SK-N-SH (cell line): ENCODE data around the gene GLB1L3. TPM values are rescaled to one million over a fixed set of nuclear protein-coding genes. Genes with fewer than 3 reads are reported as not detected.

Source experiments
- CTCF ChIA-PET: fragments of 300-600, 350-600 bp; formaldehyde crosslinking; extraction: SDS; loops from one replicate; lab custom pipeline; 2021; lab: Yijun Ruan, JAX
- POLR2A ChIA-PET: fragments of 350-600 bp; sonication (Branson Sonifier 250); formaldehyde crosslinking; extraction: SDS; loops from one replicate; lab custom pipeline; 2020; ENCODE audit warnings: antibody characterized with exemption, inconsistent platforms; lab: Yijun Ruan, JAX
- DNase-seq: peaks from one replicate; pipeline ENCODE4 v3.0.0; 2012
- H2AFZ ChIP-seq: fragments of 200-600 bp; sonication (generic); 2 replicates; pipeline ENCODE4 v1.8.1; 2016; ENCODE audit warnings: antibody characterized with exemption, mild to moderate bottlenecking, low read depth
- H3F3A ChIP-seq: fragments of 200-600 bp; sonication (generic); replicated peaks from 2 replicates; pipeline ENCODE3; 2016; ENCODE audit warnings: antibody characterized with exemption, mild to moderate bottlenecking; ENCODE audit not compliant: insufficient read depth
- H3K27ac ChIP-seq, 2 experiments: fragments of 200-500 bp in 1 of 2; fragments of 200-600 bp in 1 of 2; sonication (Bioruptor generic) in 1 of 2; sonication (generic), shearing (Covaris generic) in 1 of 2; 2 replicates each; pipeline versions ENCODE4 v1.5.1 to v1.6.1; 2014 to 2016; ENCODE audit warnings: low read depth in 2 of 2, inconsistent platforms in 1 of 2, low read length in 1 of 2, mild to moderate bottlenecking in 1 of 2, mixed read lengths in 1 of 2
- H3K27me3 ChIP-seq: fragments of 200-600 bp; sonication (generic), shearing (Covaris generic); 2 replicates; pipeline ENCODE4 v1.6.1; 2016; ENCODE audit warnings: mixed run types; ENCODE audit not compliant: insufficient read depth
- H3K36me3 ChIP-seq, 2 experiments: fragments of 200-500 bp in 1 of 2; fragments of 200-600 bp in 1 of 2; sonication (Bioruptor generic) in 1 of 2; sonication (generic) in 1 of 2; replicated peaks in 1 of 2; 2 replicates each; pipeline versions ENCODE3 to v1.5.1; 2014 to 2016; ENCODE audit warnings: low read length in 1 of 2, mild to moderate bottlenecking in 1 of 2; ENCODE audit not compliant: insufficient read depth in 2 of 2, control insufficient read depth in 1 of 2
- H3K4me1 ChIP-seq, 2 experiments: fragments of 200-500 bp in 1 of 2; fragments of 200-600 bp in 1 of 2; sonication (Bioruptor generic) in 1 of 2; sonication (generic), shearing (Covaris generic) in 1 of 2; 2 replicates each; pipeline versions ENCODE4 v1.5.1 to v1.6.1; 2014 to 2016; ENCODE audit warnings: low read depth in 1 of 2, low read length in 1 of 2, mixed run types in 1 of 2; ENCODE audit not compliant: insufficient read depth in 2 of 2, control insufficient read depth in 1 of 2
- H3K4me2 ChIP-seq: fragments of 200-600 bp; sonication (generic), shearing (Covaris generic); 2 replicates; pipeline ENCODE4 v1.6.1; 2017; ENCODE audit warnings: mixed run types
- H3K4me3 ChIP-seq, 2 experiments: fragments of 200-500 bp in 1 of 2; fragments of 200-600 bp in 1 of 2; sonication (Bioruptor generic) in 1 of 2; sonication (generic), shearing (Covaris generic) in 1 of 2; 2 replicates each; pipeline versions ENCODE4 v1.5.1 to v1.8.1; 2014 to 2016; ENCODE audit warnings: low read depth in 2 of 2, inconsistent platforms in 1 of 2, low read length in 1 of 2, mild to moderate bottlenecking in 1 of 2, mixed read lengths in 1 of 2, moderate library complexity in 1 of 2
- H3K79me2 ChIP-seq: fragments of 200-600 bp; sonication (generic); 2 replicates; pipeline ENCODE4 v1.8.1; 2017; ENCODE audit warnings: mild to moderate bottlenecking; ENCODE audit not compliant: insufficient read depth
- H3K9ac ChIP-seq: fragments of 200-600 bp; sonication (generic); 2 replicates; pipeline ENCODE4 v1.6.1; 2017; ENCODE audit warnings: mixed run types
- H3K9me2 ChIP-seq: fragments of 200-600 bp; sonication (generic); 2 replicates; pipeline ENCODE4 v1.6.1; 2017; ENCODE audit warnings: mixed run types
- H3K9me3 ChIP-seq: fragments of 200-600 bp; sonication (generic); 2 replicates; pipeline ENCODE4 v1.6.1; 2017; ENCODE audit warnings: mixed run types, mild to moderate bottlenecking, moderate library complexity
- H4K20me1 ChIP-seq: fragments of 200-600 bp; sonication (generic); 2 replicates; pipeline ENCODE4 v1.6.1; 2017; ENCODE audit warnings: mild to moderate bottlenecking, mixed run types; ENCODE audit not compliant: insufficient read depth
- ELF1 ChIP-seq: IDR thresholded peaks from 2 replicates; pipeline ENCODE4 v1.4.0; 2012
- EZH2phosphoT487 ChIP-seq: fragments of 200-600 bp; sonication (generic); IDR thresholded peaks from 2 replicates; pipeline ENCODE4 v1.6.1; 2017; ENCODE audit warnings: low read depth, mixed run types, mild to moderate bottlenecking, antibody characterized with exemption, moderate library complexity, borderline replicate concordance
- FOSL2 ChIP-seq: IDR thresholded peaks from 2 replicates; pipeline ENCODE4 v1.4.0; 2012; ENCODE audit warnings: low read depth, mild to moderate bottlenecking, moderate library complexity, borderline replicate concordance
- FOXJ3 ChIP-seq: sonication (generic); formaldehyde crosslinking; IDR thresholded peaks from 2 replicates; pipeline ENCODE4 v1.5.1; 2020; ENCODE audit warnings: mild to moderate bottlenecking, missing genetic modification reagents
- FOXM1 ChIP-seq: IDR thresholded peaks from 2 replicates; pipeline ENCODE4 v1.4.0; 2012; ENCODE audit warnings: low read depth, mild to moderate bottlenecking
- GABPA ChIP-seq: IDR thresholded peaks from 2 replicates; pipeline ENCODE4 v1.4.0; 2012; ENCODE audit warnings: low read depth, mild to moderate bottlenecking
- IRF3 ChIP-seq: fragments of 150-350 bp; IDR thresholded peaks from 2 replicates; pipeline ENCODE4 v1.6.1; 2016; ENCODE audit warnings: mild to moderate bottlenecking, low read depth, low read length
- MXI1 ChIP-seq: IDR thresholded peaks from 2 replicates; pipeline ENCODE4 v1.6.1; 2012; ENCODE audit warnings: mild to moderate bottlenecking, low read depth, low read length, improper control_type of control experiment
- NFIC ChIP-seq: IDR thresholded peaks from 2 replicates; pipeline ENCODE4 v1.4.0; 2012; ENCODE audit warnings: borderline replicate concordance
- NRF1 ChIP-seq: IDR thresholded peaks from 2 replicates; pipeline ENCODE4 v1.6.1; 2012; ENCODE audit warnings: low read depth, mild to moderate bottlenecking, low read length
- POLR2AphosphoS5 ChIP-seq: IDR thresholded peaks from 2 replicates; pipeline ENCODE4 v1.6.1; 2012; ENCODE audit warnings: low read depth, low read length
- RAD21 ChIP-seq: IDR thresholded peaks from 2 replicates; pipeline ENCODE4 v1.6.1; 2012; ENCODE audit warnings: mild to moderate bottlenecking, low read length
- RCOR1 ChIP-seq: fragments of 150-350 bp; IDR thresholded peaks from 2 replicates; pipeline ENCODE4 v1.6.1; 2017; ENCODE audit warnings: antibody characterized with exemption, low read length
- RFX5 ChIP-seq: IDR thresholded peaks from 2 replicates; pipeline ENCODE4 v1.6.1; 2012; ENCODE audit warnings: mild to moderate bottlenecking, improper control_type of control experiment, low read length
- RXRA ChIP-seq: IDR thresholded peaks from 2 replicates; pipeline ENCODE4 v1.4.0; 2012; ENCODE audit warnings: low read depth, mild to moderate bottlenecking, borderline replicate concordance
- SIN3A ChIP-seq: IDR thresholded peaks from 2 replicates; pipeline ENCODE4 v1.6.1; 2012; ENCODE audit warnings: low read depth, mild to moderate bottlenecking, low read length, moderate library complexity, borderline replicate concordance
- SMC3 ChIP-seq: IDR thresholded peaks from 2 replicates; pipeline ENCODE4 v1.6.1; 2012; ENCODE audit warnings: low read depth, low read length, improper control_type of control experiment
- TEAD4 ChIP-seq: IDR thresholded peaks from 2 replicates; pipeline ENCODE4 v1.4.0; 2012; ENCODE audit warnings: mild to moderate bottlenecking, borderline replicate concordance; ENCODE audit not compliant: insufficient read depth
- WGBS: methylation state at CpG from one replicate; pipeline ENCODE4 v1.1.6; 2017; ENCODE audit warnings: low lambda C conversion rate; 5-methylcytosine and 5-hydroxymethylcytosine counted together
- polyA plus RNA-seq, 3 experiments: library from polyadenylated mRNA; depleted of rRNA; stranded (reverse); fragments of >200 nt; gene quantifications; 2 replicates each; pipeline ENCODE4 v1.2.3, GENCODE V29; 2012
- TF ChIP-seq, protein P1 (sequence below): fragments of 150-350 bp; IDR thresholded peaks from 2 replicates; pipeline ENCODE4 v1.6.1; 2017; ENCODE audit warnings: antibody characterized with exemption, low read length, low read depth, borderline replicate concordance
- TF ChIP-seq, protein P2 (sequence below): fragments of 200-600 bp; sonication (generic); IDR thresholded peaks from 2 replicates; pipeline ENCODE4 v1.6.1; 2017; ENCODE audit warnings: antibody characterized with exemption, mild to moderate bottlenecking, moderate library complexity

The GLB1L3 gene
- polyA plus RNA-seq, 1 of the 3 experiments (the other 2 are of a cell fraction): not detected

- Histone ChIP-seq H3K36me3 (no peaks in the 10 kb centered on the region), H3K4me2 (no peak overlapping the region), H3K27me3 (no peaks in the 10 kb centered on the region), H3K9me2 (no peaks in the 10 kb centered on the region), H3K79me2 (no peaks in the 10 kb centered on the region), H3F3A (no peaks in the 10 kb centered on the region), H4K20me1 (no peaks in the 10 kb centered on the region), H3K27ac (no peak overlapping the region), H3K9ac (no peak overlapping the region), H3K4me3 (no peak overlapping the region), H2AFZ (no peak overlapping the region), H3K9me3 (no peaks in the 10 kb centered on the region), H3K4me1 (no peaks in the 10 kb centered on the region)
- WGBS: 77% methylated on average over 7 of the region's 11 CpGs
- ChIA-PET CTCF (interaction anchor here (1.1 to 1.9 kb wide), 4 partner anchors 13 to 25 kb away, joined by 3 to 5 read pairs (median 4); no protein-coding TSS in a partner anchor), POLR2A (no interaction called here)
- no peak for DNase-seq
- TF ChIP-seq NRF1 (no peak), NFIC (no peak), FOSL2 (no peak), EZH2phosphoT487 (no peak), RXRA (no peak), MXI1 (no peak), FOXM1 (no peak), POLR2AphosphoS5 (no peak), FOXJ3 (CRISPR knock-in tag) (no peak), RCOR1 (no peak), RAD21 (no peak), ELF1 (no peak), IRF3 (no peak), TEAD4 (no peak), SIN3A (no peak), GABPA (no peak), RFX5 (no peak), SMC3 (no peak)
- TF ChIP-seq, protein P1, sequence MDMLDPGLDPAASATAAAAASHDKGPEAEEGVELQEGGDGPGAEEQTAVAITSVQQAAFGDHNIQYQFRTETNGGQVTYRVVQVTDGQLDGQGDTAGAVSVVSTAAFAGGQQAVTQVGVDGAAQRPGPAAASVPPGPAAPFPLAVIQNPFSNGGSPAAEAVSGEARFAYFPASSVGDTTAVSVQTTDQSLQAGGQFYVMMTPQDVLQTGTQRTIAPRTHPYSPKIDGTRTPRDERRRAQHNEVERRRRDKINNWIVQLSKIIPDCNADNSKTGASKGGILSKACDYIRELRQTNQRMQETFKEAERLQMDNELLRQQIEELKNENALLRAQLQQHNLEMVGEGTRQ: no peak
- TF ChIP-seq, protein P2, sequence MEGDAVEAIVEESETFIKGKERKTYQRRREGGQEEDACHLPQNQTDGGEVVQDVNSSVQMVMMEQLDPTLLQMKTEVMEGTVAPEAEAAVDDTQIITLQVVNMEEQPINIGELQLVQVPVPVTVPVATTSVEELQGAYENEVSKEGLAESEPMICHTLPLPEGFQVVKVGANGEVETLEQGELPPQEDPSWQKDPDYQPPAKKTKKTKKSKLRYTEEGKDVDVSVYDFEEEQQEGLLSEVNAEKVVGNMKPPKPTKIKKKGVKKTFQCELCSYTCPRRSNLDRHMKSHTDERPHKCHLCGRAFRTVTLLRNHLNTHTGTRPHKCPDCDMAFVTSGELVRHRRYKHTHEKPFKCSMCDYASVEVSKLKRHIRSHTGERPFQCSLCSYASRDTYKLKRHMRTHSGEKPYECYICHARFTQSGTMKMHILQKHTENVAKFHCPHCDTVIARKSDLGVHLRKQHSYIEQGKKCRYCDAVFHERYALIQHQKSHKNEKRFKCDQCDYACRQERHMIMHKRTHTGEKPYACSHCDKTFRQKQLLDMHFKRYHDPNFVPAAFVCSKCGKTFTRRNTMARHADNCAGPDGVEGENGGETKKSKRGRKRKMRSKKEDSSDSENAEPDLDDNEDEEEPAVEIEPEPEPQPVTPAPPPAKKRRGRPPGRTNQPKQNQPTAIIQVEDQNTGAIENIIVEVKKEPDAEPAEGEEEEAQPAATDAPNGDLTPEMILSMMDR: no peak
Measured at GRCh38 chr11:134340354-134340964, 64.3 kb downstream of the GLB1L3 start.
